ENCODE measurements around the gene LCT. TPM values are rescaled to one million over a fixed set of nuclear protein-coding genes. Genes with fewer than 3 reads are reported as not detected.

The LCT gene
- total and polyA plus RNA-seq, 7 experiments from 2014 or later = 0.05 to 0.68 (median 0.05) TPM; not detected in 4

DNA sequence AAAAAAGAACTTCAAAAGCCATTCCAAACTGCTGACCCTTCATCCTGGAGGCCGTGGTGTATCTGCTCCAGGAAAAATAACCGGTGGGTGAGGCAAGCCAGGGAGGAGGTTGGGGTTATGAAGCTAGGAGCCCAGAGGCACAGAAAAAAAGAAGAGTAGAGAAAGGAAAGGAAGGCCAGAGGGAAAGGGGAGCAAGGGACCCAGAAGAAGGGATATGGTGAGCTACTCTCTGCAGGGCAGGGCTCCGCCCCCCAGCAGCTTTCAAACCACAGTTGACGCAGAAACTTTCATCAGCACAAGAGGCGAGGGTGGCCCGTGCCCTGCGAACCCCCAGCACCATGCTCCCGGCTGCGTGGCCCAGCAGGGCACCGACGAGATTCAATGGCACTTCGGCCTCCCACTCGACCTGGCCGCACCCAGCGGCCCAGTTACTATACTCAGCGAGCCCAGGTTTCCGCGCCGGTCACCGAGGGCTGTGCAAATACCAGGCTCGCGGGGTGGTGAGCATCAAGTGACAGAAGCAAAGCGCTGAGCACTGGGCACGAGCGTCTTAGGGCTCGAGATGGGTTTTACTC, 38.6 kb upstream of the LCT start:
- ATAC-seq = peak; percentile 83
- DNase-seq = peak; percentile 51 to 81 (median 76)
- Histone ChIP-seq H3K36me3 (ENCODE audit: control insufficient read depth in 2 of 3, insufficient read depth in 3 of 3, low read length in 3 of 3) (peaks cover 0 to 13% (median 0%) of the 10 kb centered on the region in 3 experiments), H3K9me3 (ENCODE audit: control insufficient read depth in 2 of 3, low read length in 3 of 3) (no peaks in the 10 kb centered on the region), H3K27ac (ENCODE audit: low read depth, low read length) (peak overlapping the region; percentile 84), H3K4me3 (ENCODE audit: low read length) (peak overlapping the region; percentile 83), H3K4me1 (ENCODE audit: control insufficient read depth in 2 of 2, insufficient read depth in 2 of 2, low read length in 2 of 2) (peaks cover 12 to 18% of the 10 kb centered on the region in 2 donors), H3K27me3 (ENCODE audit: control insufficient read depth in 2 of 2, insufficient read depth in 2 of 2, low read length in 2 of 2) (no peaks in the 10 kb centered on the region)
- Mint-ChIP-seq H3K4me3 (peak overlapping the region; percentile 85 to 97 (median 92)), H3K4me1 (peaks cover 23 to 47% (median 41%) of the 10 kb centered on the region in 7 donors), H3K36me3 (peaks cover 0 to 27% (median 6%) of the 10 kb centered on the region in 5 donors), H3K27ac (peak overlapping the region; percentile 81 to 97 (median 93)), H3K9me3 (peaks cover 0 to 2% (median 0%) of the 10 kb centered on the region in 11 donors), H3K27me3 (peaks cover 0 to 3% (median 0%) of the 10 kb centered on the region in 5 donors)
- ChIA-PET POLR2A (interaction anchor here (0.6 to 1.0 kb wide), 5 partner anchors 9 to 345 kb away, joined by 3 to 5 read pairs (median 4); partner anchors contain the start of genes R3HDM1 and ZRANB3), CTCF (interaction anchor here (0.6 kb wide), 1 partner anchor 230 kb away, joined by 4 read pairs; no protein-coding TSS in a partner anchor)
- intact Hi-C loops (cut with micrococcal nuclease) = loop anchor here (1.0 to 10.0 kb wide), 18 partner anchors 37 to 1751 kb away; partner anchors contain the start of genes CCNT2 (in 2 of the 2), DARS1 (in 2 of the 2), RAB3GAP1 (in 2 of the 2) and UBXN4 (in 2 of the 2)

DNA sequence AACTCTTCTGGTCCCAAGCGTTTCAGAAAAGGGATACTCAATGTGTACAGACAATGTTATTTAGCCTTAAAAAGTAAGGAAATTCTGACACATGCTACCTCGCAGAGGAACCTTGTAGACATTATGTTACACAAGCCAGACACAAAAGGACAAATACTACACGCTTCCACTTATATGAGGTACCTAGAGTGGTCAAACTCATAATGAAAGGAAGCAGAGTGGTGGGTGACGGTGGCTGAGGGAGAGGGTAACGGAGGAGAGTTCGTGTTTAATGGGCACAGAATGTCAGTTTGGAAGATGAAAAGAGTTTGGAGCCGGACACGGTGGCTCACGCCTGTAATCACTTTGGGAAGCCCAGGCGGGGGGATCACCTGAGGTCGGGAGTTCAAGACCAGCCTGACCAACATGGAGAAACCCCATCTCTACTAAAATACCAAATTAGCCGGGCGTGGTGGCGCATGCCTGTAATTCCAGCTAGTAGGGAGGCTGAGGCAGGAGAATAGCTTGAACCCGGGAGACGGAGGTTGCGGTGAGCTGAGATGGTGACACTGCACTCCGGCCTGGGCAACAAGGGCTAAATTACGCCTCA, 37.9 kb upstream of the LCT start:
- Mint-ChIP-seq H3K9me3 (peaks cover 0 to 2% (median 0%) of the 10 kb centered on the region in 11 donors), H3K4me3 (peak overlapping the region; percentile 85 to 97 (median 92)), H3K4me1 (peaks cover 23 to 52% (median 42%) of the 10 kb centered on the region in 7 donors), H3K27ac (peak overlapping the region; percentile 63 to 93 (median 88)), H3K36me3 (peaks cover 0 to 32% (median 6%) of the 10 kb centered on the region in 5 donors), H3K27me3 (peaks cover 0 to 3% (median 0%) of the 10 kb centered on the region in 5 donors)
- peaks cover 0 to 20% (median 0%) of the 10 kb centered on the region in 3 experiments for H3K36me3 ChIP-seq (ENCODE audit: control insufficient read depth in 2 of 3, insufficient read depth in 3 of 3, low read length in 3 of 3)
- CTCF ChIA-PET = no interaction called here
- H3K27me3 ChIP-seq (ENCODE audit: control insufficient read depth in 2 of 2, insufficient read depth in 2 of 2, low read length in 2 of 2) = no peaks in the 10 kb centered on the region
- H3K4me3 ChIP-seq (ENCODE audit: low read length) = peak overlapping the region; percentile 83
- no peak for DNase-seq
- ATAC-seq = no peak
- POLR2A ChIA-PET = interaction anchor here (0.6 to 1.0 kb wide), 4 partner anchors 8 to 344 kb away, joined by 3 to 5 read pairs (median 4); partner anchors contain the start of genes R3HDM1 and ZRANB3
- no peaks in the 10 kb centered on the region for H3K9me3 ChIP-seq (ENCODE audit: control insufficient read depth in 2 of 3, low read length in 3 of 3)
- peak overlapping the region; percentile 84 for H3K27ac ChIP-seq (ENCODE audit: low read depth, low read length)
- intact Hi-C loops (cut with micrococcal nuclease) = loop anchor here in 1 of 2 donors (5.0 to 10.0 kb wide), 5 partner anchors 37 to 1750 kb away; partner anchors contain the start of gene RAB3GAP1
- H3K4me1 ChIP-seq (ENCODE audit: control insufficient read depth in 2 of 2, insufficient read depth in 2 of 2, low read length in 2 of 2) = peaks cover 12 to 18% of the 10 kb centered on the region in 2 donors

DNA sequence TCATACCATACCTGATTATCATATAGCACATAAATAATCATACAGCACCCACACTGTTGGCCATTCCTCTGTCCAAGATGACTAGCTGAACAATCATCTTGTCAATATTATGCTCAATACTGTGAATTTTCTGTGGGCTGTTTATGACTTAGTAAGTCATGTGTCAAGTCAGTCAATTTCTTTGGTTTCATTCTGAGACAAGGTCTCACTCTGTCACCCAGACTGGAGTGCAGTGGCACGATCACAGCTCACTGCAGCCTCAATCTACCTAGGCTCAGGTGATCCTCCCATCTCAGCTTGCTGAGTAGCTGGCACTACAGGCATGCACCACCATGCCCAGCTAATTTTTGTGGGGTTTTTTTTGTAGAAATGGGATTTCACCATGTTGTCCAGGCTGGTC, 33.6 kb upstream of the LCT start:
- ATAC-seq (no peak), DNase-seq (no peak)

GRCh38 chr2:135863233-135863632, 26.2 kb upstream of the LCT start:
- Histone ChIP-seq H3K9me3 (ENCODE audit: control insufficient read depth in 2 of 3, low read length in 3 of 3) (no peaks in the 10 kb centered on the region), H3K4me3 (ENCODE audit: low read length) (no peak overlapping the region), H3K27me3 (ENCODE audit: control insufficient read depth in 2 of 2, insufficient read depth in 2 of 2, low read length in 2 of 2) (no peaks in the 10 kb centered on the region), H3K27ac (ENCODE audit: low read depth, low read length) (no peak overlapping the region), H3K36me3 (ENCODE audit: control insufficient read depth in 2 of 3, insufficient read depth in 3 of 3, low read length in 3 of 3) (peaks cover 7 to 75% (median 14%) of the 10 kb centered on the region in 3 experiments), H3K4me1 (ENCODE audit: control insufficient read depth in 2 of 2, insufficient read depth in 2 of 2, low read length in 2 of 2) (no peaks in the 10 kb centered on the region)
- ATAC-seq = no peak
- peaks cover 20 to 69% (median 46%) of the 10 kb centered on the region in 5 donors for H3K36me3 Mint-ChIP-seq
- intact Hi-C loops (cut with micrococcal nuclease) = no loop called here
- POLR2A ChIA-PET = no interaction called here
- H3K27ac Mint-ChIP-seq = peak overlapping the region in 1 of 9 donors; percentile 22
- CTCF ChIA-PET = no interaction called here
- H3K27me3 Mint-ChIP-seq = no peaks in the 10 kb centered on the region
- no peaks in the 10 kb centered on the region for H3K9me3 Mint-ChIP-seq
- H3K4me1 Mint-ChIP-seq = peaks cover 0 to 27% (median 4%) of the 10 kb centered on the region in 7 donors
- H3K4me3 Mint-ChIP-seq = no peak overlapping the region
- no peak for DNase-seq

More for the DNA sequence above, 33.6 kb upstream of the LCT start:
- peaks cover 17 to 61% (median 30%) of the 10 kb centered on the region in 7 donors for H3K4me1 Mint-ChIP-seq
- Histone ChIP-seq H3K4me1 (ENCODE audit: control insufficient read depth in 2 of 2, insufficient read depth in 2 of 2, low read length in 2 of 2) (peaks cover 7 to 14% of the 10 kb centered on the region in 2 donors), H3K4me3 (ENCODE audit: low read length) (no peak overlapping the region), H3K27ac (ENCODE audit: low read depth, low read length) (no peak overlapping the region), H3K9me3 (ENCODE audit: control insufficient read depth in 2 of 3, low read length in 3 of 3) (no peaks in the 10 kb centered on the region), H3K27me3 (ENCODE audit: control insufficient read depth in 2 of 2, insufficient read depth in 2 of 2, low read length in 2 of 2) (no peaks in the 10 kb centered on the region), H3K36me3 (ENCODE audit: control insufficient read depth in 2 of 3, insufficient read depth in 3 of 3, low read length in 3 of 3) (peaks cover 0 to 55% (median 0%) of the 10 kb centered on the region in 3 experiments)
- ChIA-PET CTCF (no interaction called here), POLR2A (interaction anchor here (1.1 kb wide), 1 partner anchor 11 kb away, joined by 3 read pairs; no protein-coding TSS in a partner anchor)
- peak overlapping the region in 1 of 9 donors; percentile 47 for H3K27ac Mint-ChIP-seq
- no peaks in the 10 kb centered on the region for H3K9me3 Mint-ChIP-seq
- H3K36me3 Mint-ChIP-seq = peaks cover 5 to 58% (median 29%) of the 10 kb centered on the region in 5 donors
- no peaks in the 10 kb centered on the region for H3K27me3 Mint-ChIP-seq
- no peak overlapping the region for H3K4me3 Mint-ChIP-seq
- intact Hi-C loops (cut with micrococcal nuclease) = loop anchor here in 1 of 2 donors (10.0 kb wide), 2 partner anchors 716 to 1746 kb away; no protein-coding TSS in a partner anchor

DNA sequence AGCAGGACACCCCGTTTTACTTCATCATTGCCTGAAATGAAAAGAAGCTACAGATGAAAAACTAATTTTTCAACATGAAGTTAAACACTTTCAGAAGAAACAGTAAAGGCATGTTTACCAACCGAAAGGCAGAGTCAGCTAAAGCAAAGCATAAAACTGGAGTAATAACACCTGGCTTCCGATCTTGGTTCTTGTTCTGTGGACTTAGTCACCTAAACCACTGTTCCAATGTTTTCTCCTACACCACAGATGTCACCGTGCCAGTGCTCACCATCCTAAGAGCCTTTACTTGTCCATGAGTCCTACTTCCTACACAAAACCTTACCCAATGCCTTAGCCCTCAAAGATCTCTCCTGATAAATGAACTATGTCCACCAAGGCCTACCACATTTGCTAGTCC, 25.7 kb upstream of the LCT start:
- Mint-ChIP-seq H3K27me3 (no peaks in the 10 kb centered on the region), H3K9me3 (no peaks in the 10 kb centered on the region), H3K4me1 (peaks cover 0 to 23% (median 4%) of the 10 kb centered on the region in 7 donors), H3K4me3 (no peak overlapping the region), H3K36me3 (peaks cover 18 to 68% (median 44%) of the 10 kb centered on the region in 5 donors), H3K27ac (peak overlapping the region in 1 of 9 donors; percentile 22)
- CTCF ChIA-PET = no interaction called here
- Histone ChIP-seq H3K4me1 (ENCODE audit: control insufficient read depth in 2 of 2, insufficient read depth in 2 of 2, low read length in 2 of 2) (no peaks in the 10 kb centered on the region), H3K9me3 (ENCODE audit: control insufficient read depth in 2 of 3, low read length in 3 of 3) (no peaks in the 10 kb centered on the region), H3K4me3 (ENCODE audit: low read length) (no peak overlapping the region), H3K27me3 (ENCODE audit: control insufficient read depth in 2 of 2, insufficient read depth in 2 of 2, low read length in 2 of 2) (no peaks in the 10 kb centered on the region), H3K27ac (ENCODE audit: low read depth, low read length) (no peak overlapping the region), H3K36me3 (ENCODE audit: control insufficient read depth in 2 of 3, insufficient read depth in 3 of 3, low read length in 3 of 3) (peaks cover 7 to 75% (median 14%) of the 10 kb centered on the region in 3 experiments)
- ATAC-seq (no peak), DNase-seq (no peak)
- POLR2A ChIA-PET = no interaction called here
- intact Hi-C loops (cut with micrococcal nuclease) = no loop called here

DNA sequence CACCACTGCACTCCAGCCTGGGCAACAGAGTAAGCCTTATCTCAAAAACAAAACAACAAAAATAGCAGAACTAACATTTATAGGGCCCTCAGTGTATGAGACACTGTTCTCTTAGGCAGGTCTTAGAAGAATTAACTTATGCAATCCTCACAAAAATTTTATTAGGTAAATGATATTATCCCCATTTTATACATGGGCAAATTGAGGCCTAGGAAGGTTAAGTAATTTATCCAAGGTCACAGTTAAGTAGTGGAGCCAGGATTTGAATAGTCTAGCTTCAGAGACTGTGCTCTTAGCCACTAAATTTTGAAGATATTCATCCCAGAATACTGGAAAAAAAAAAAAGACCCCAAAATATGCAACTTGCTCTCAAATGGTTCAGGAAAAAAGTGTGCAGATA, 16.4 kb upstream of the LCT start:
- H3K36me3 Mint-ChIP-seq = peaks cover 18 to 49% (median 32%) of the 10 kb centered on the region in 5 donors
- peaks cover 0 to 15% (median 0%) of the 10 kb centered on the region in 7 donors for H3K4me1 Mint-ChIP-seq
- H3K4me1 ChIP-seq (ENCODE audit: control insufficient read depth in 2 of 2, insufficient read depth in 2 of 2, low read length in 2 of 2) = no peaks in the 10 kb centered on the region
- H3K4me3 Mint-ChIP-seq = no peak overlapping the region
- H3K27ac ChIP-seq (ENCODE audit: low read depth, low read length) = no peak overlapping the region
- H3K9me3 ChIP-seq (ENCODE audit: control insufficient read depth in 2 of 3, low read length in 3 of 3) = no peaks in the 10 kb centered on the region
- DNase-seq = no peak
- no peaks in the 10 kb centered on the region for H3K27me3 Mint-ChIP-seq
- no peaks in the 10 kb centered on the region for H3K27me3 ChIP-seq (ENCODE audit: control insufficient read depth in 2 of 2, insufficient read depth in 2 of 2, low read length in 2 of 2)
- ATAC-seq = no peak
- H3K27ac Mint-ChIP-seq = no peak overlapping the region
- H3K4me3 ChIP-seq (ENCODE audit: low read length) = no peak overlapping the region
- POLR2A ChIA-PET = no interaction called here
- CTCF ChIA-PET = no interaction called here
- no peaks in the 10 kb centered on the region for H3K9me3 Mint-ChIP-seq
- H3K36me3 ChIP-seq (ENCODE audit: control insufficient read depth in 2 of 3, insufficient read depth in 3 of 3, low read length in 3 of 3) = peaks cover 0 to 55% (median 7%) of the 10 kb centered on the region in 3 experiments
- intact Hi-C loops (cut with micrococcal nuclease) = no loop called here

Measured in naive thymus-derived CD4-positive, alpha-beta T cell (primary cell).